Head of caudate nucleus (tissue), 42 donors: ENCODE measurements around the gene TYK2.

ENCODE experiments used
- DNase-seq, 42 donors: peaks; one replicate each; pipeline versions ENCODE4 v3.0.0 to v3.0.0-alpha.2; 2020 to 2021; ENCODE audit warnings: mixed read lengths in 7 of 42
- intact Hi-C: fragments of 100-400 bp; cut with DNase I; formaldehyde crosslinking; loops from one replicate; pipeline ENCODE4 v1.15.0; 2022

Gene TYK2

GRCh38 chr19:10380313-10381102, at the start of gene TYK2:
TSS of gene TYK2 (minus strand) at chr19:10380572. CDS start at chr19:10378406, 2,166 bp downstream.
- intact Hi-C loops, result loop anchor here (10.0 kb wide), 1 partner anchor 46 kb away; the partner anchor contains the start of genes ICAM3 and RAVER1
- peak; percentile 94 to 99 (median 98) for DNase-seq

GRCh38 chr19:10428996-10429381, 48.6 kb upstream of the TYK2 start:
- no peak for DNase-seq
- intact Hi-C loops, result no loop called here

GRCh38 chr19:10427169-10427568, 46.8 kb upstream of the TYK2 start:
- DNase-seq, result no peak
- intact Hi-C loops, result no loop called here

- intact Hi-C loops, result no loop called here
- peak; percentile 62 to 89 (median 80) for DNase-seq
Measured at GRCh38 chr19:10424011-10424637, 43.8 kb upstream of the TYK2 start.

- intact Hi-C loops, result no loop called here
- DNase-seq, result no peak
Measured at GRCh38 chr19:10422846-10423245, 42.5 kb upstream of the TYK2 start.

- intact Hi-C loops, result no loop called here
- DNase-seq, result no peak
Measured at GRCh38 chr19:10422046-10422461, 41.7 kb upstream of the TYK2 start.

GRCh38 chr19:10421240-10422045, 41.1 kb upstream of the TYK2 start:
- peak in 2 of 42 donors; percentile 25 to 32 for DNase-seq
- intact Hi-C loops, result no loop called here

GRCh38 chr19:10420444-10421239, 40.3 kb upstream of the TYK2 start, which contains the start of gene PDE4A:
TSS of gene PDE4A (plus strand) at chr19:10420538. CDS start at chr19:10420765, 227 bp downstream.
- peak in 28 of 42 donors; percentile 28 to 81 (median 68) for DNase-seq
- intact Hi-C loops, result no loop called here

- intact Hi-C loops, result no loop called here
- DNase-seq, result peak in 34 of 42 donors; percentile 41 to 83 (median 68)
Measured at GRCh38 chr19:10419646-10420443, 39.5 kb upstream of the TYK2 start.

- intact Hi-C loops, result no loop called here
- peak in 39 of 42 donors; percentile 52 to 90 (median 76) for DNase-seq
Measured at GRCh38 chr19:10419200-10419645, 38.9 kb upstream of the TYK2 start.

- DNase-seq, result peak in 5 of 42 donors; percentile 23 to 57 (median 50)
- intact Hi-C loops, result no loop called here
Measured at GRCh38 chr19:10418485-10419199, 38.3 kb upstream of the TYK2 start.

- DNase-seq, result peak in 2 of 42 donors; percentile 14 to 48
- intact Hi-C loops, result no loop called here
Measured at GRCh38 chr19:10418235-10418484, 37.8 kb upstream of the TYK2 start.

- DNase-seq, result peak in 3 of 42 donors; percentile 29 to 51 (median 35)
- intact Hi-C loops, result no loop called here
Measured at GRCh38 chr19:10417541-10418234, 37.3 kb upstream of the TYK2 start.

GRCh38 chr19:10416380-10417257, 36.2 kb upstream of the TYK2 start:
- intact Hi-C loops, result no loop called here
- peak; percentile 58 to 92 (median 80) for DNase-seq

GRCh38 chr19:10416083-10416379, 35.7 kb upstream of the TYK2 start:
- no peak for DNase-seq
- intact Hi-C loops, result no loop called here
